Smooth muscle cell (in vitro differentiated cells): ENCODE data around the gene WWC2. TPM values are rescaled to one million over a fixed set of nuclear protein-coding genes. Genes with fewer than 3 reads are reported as not detected.

Source experiments
- DNase-seq: peaks from one replicate; lab custom pipeline; 2025; ENCODE audit not compliant: unreplicated experiment; lab: John Stamatoyannopoulos, UW
- H2AFZ ChIP-seq: fragments of 200-600 bp; sonication (generic); 2 replicates; pipeline ENCODE4 v1.6.0; 2016; ENCODE audit warnings: antibody characterized with exemption, low read depth, mild to moderate bottlenecking
- H3F3A ChIP-seq: fragments of 200-600 bp; sonication (generic); 2 replicates; pipeline ENCODE4 v1.6.0; 2017; ENCODE audit warnings: antibody characterized with exemption, low read depth
- H3K27ac ChIP-seq: fragments of 200-600 bp; sonication (generic); 2 replicates; pipeline ENCODE4 v1.5.1; 2016; ENCODE audit warnings: low read depth, mild to moderate bottlenecking
- H3K27me3 ChIP-seq: fragments of 200-600 bp; sonication (generic); 2 replicates; pipeline ENCODE4 v1.6.1; 2016; ENCODE audit warnings: low read depth, mild to moderate bottlenecking
- H3K36me3 ChIP-seq: fragments of 200-600 bp; sonication (generic); 2 replicates; pipeline ENCODE4 v1.5.1; 2016; ENCODE audit warnings: low read depth
- H3K4me1 ChIP-seq: fragments of 200-600 bp; sonication (generic); 2 replicates; pipeline ENCODE4 v1.5.1; 2016; ENCODE audit warnings: low read depth
- H3K4me2 ChIP-seq: fragments of 200-600 bp; sonication (generic); 2 replicates; pipeline ENCODE4 v1.6.0; 2016; ENCODE audit warnings: mild to moderate bottlenecking
- H3K4me3 ChIP-seq: fragments of 200-600 bp; sonication (generic); 2 replicates; pipeline ENCODE4 v1.5.1; 2016; ENCODE audit warnings: mild to moderate bottlenecking
- H3K79me2 ChIP-seq: fragments of 200-600 bp; sonication (generic); 2 replicates; pipeline ENCODE4 v1.6.0; 2016; ENCODE audit warnings: low read depth, mild to moderate bottlenecking
- H3K9ac ChIP-seq: fragments of 200-600 bp; sonication (generic); 2 replicates; pipeline ENCODE4 v1.6.0; 2016; ENCODE audit warnings: low read depth
- H3K9me3 ChIP-seq: fragments of 200-600 bp; sonication (generic); replicated peaks from 2 replicates; pipeline ENCODE4 v1.5.1; 2016; ENCODE audit warnings: low read depth
- H4K20me1 ChIP-seq: fragments of 200-600 bp; sonication (generic); 2 replicates; pipeline ENCODE4 v1.6.0; 2016; ENCODE audit warnings: low read depth
- WGBS: methylation state at CpG from one replicate; pipeline ENCODE4 v1.1.7; 2016; ENCODE audit warnings: low lambda C conversion rate; 5-methylcytosine and 5-hydroxymethylcytosine counted together
- polyA plus RNA-seq: library from polyadenylated mRNA; unstranded; fragments of >200 nt; fragmentation: Nextera tagmentation; extraction: Ambion mirVana; gene quantifications from 2 replicates; pipeline ENCODE4 v1.2.1, GENCODE V29; 2016
- total RNA-seq: library from RNA; depleted of rRNA; stranded (reverse); fragments of >200 nt; gene quantifications from 2 replicates; pipeline ENCODE4 v1.2.3, GENCODE V29; 2014
- TF ChIP-seq, protein P1 (sequence below): fragments of 200-600 bp; sonication (generic); IDR thresholded peaks from 2 replicates; pipeline ENCODE4 v1.5.1; 2017; ENCODE audit warnings: borderline replicate concordance, mild to moderate bottlenecking, antibody characterized with exemption; ENCODE audit not compliant: insufficient read depth, poor library complexity, severe bottlenecking

The WWC2 gene
- total and polyA plus RNA-seq, 2 experiments from 2014 or later: 11.2 to 13.5 TPM

DNA sequence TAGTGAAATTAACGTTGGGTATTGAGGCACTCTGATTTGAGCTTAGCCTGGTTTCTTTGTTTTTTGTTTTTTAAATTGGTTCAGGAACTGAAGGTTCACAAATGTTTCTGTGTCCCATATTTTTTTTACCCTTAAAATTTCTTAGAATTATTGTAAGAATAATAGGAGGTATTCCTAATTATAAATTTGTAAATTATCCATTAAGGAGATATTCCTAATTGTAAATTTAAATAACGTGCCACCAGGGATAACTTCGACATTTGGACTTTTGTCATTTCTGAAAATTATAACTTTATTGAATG, 1.2 kb downstream of the WWC2 start:
- Histone ChIP-seq H3K4me3 (peak overlapping the region; percentile 77), H3K4me1 (peaks cover 44% of the 10 kb centered on the region), H3K27ac (no peak overlapping the region), H3K9ac (peak overlapping the region; percentile 35), H4K20me1 (peaks cover 54% of the 10 kb centered on the region), H3K9me3 (no peaks in the 10 kb centered on the region), H3K36me3 (no peaks in the 10 kb centered on the region), H3K79me2 (peaks cover 57% of the 10 kb centered on the region), H3K4me2 (peak overlapping the region; percentile 86), H3F3A (peaks cover 6% of the 10 kb centered on the region), H2AFZ (peak overlapping the region; percentile 14), H3K27me3 (no peaks in the 10 kb centered on the region)
- no peak for DNase-seq
- TF ChIP-seq, protein P1, sequence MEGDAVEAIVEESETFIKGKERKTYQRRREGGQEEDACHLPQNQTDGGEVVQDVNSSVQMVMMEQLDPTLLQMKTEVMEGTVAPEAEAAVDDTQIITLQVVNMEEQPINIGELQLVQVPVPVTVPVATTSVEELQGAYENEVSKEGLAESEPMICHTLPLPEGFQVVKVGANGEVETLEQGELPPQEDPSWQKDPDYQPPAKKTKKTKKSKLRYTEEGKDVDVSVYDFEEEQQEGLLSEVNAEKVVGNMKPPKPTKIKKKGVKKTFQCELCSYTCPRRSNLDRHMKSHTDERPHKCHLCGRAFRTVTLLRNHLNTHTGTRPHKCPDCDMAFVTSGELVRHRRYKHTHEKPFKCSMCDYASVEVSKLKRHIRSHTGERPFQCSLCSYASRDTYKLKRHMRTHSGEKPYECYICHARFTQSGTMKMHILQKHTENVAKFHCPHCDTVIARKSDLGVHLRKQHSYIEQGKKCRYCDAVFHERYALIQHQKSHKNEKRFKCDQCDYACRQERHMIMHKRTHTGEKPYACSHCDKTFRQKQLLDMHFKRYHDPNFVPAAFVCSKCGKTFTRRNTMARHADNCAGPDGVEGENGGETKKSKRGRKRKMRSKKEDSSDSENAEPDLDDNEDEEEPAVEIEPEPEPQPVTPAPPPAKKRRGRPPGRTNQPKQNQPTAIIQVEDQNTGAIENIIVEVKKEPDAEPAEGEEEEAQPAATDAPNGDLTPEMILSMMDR: no peak
- WGBS: 9% methylated on average over 3 of the region's 3 CpGs

DNA sequence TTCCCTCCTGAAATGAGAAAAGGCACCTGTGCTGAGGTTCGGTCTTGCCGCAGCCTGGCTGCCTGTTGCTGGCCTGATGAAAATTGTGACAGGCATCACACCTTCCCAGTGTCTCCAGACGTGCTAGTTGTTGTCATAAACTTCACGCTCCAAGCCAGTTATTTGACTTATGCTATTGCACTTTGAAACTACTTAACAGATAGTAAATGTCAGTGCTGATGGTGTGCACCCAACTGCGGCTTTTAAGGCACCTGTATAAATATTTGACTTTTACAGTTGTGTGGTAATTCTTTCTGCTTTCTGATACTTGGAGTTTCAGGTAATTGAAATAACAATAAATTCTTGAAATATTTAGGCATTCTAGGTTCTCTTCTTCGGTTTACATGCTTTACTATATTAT, 1.8 kb downstream of the WWC2 start:
- WGBS: 30% methylated on average over 6 of the region's 6 CpGs
- Histone ChIP-seq H3K9me3 (no peaks in the 10 kb centered on the region), H2AFZ (no peak overlapping the region), H3K9ac (no peak overlapping the region), H3K36me3 (no peaks in the 10 kb centered on the region), H3F3A (peaks cover 6% of the 10 kb centered on the region), H4K20me1 (peaks cover 59% of the 10 kb centered on the region), H3K79me2 (peaks cover 63% of the 10 kb centered on the region), H3K27me3 (no peaks in the 10 kb centered on the region), H3K27ac (no peak overlapping the region), H3K4me3 (peak overlapping the region; percentile 77), H3K4me1 (peaks cover 44% of the 10 kb centered on the region), H3K4me2 (peak overlapping the region; percentile 86)
- no peak for DNase-seq
- TF ChIP-seq, protein P1: no peak

DNA sequence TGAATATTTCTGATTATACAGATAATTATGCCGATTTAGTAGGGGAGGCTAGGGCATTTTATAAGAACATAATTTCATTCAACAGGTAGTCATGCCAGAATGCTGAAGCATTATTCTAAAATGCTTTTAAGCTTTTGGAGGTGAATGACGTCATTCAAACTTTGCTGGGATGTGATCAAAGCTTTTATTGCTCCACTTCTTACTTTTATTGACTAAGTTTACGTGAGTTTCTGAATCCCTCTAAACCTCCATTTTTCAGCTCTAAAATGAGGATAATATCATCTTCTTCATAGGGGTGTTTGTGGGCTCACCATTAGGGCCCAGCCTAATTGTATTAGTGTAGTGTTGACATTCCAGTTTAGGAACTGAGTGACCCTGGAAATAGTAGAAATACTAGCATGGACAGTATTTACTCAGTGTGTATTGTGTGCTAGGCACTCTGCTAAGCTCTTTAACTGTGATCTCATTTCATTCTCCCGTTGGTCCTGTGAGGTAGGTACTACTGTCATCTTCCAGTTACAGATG, 3.0 kb downstream of the WWC2 start:
- TF ChIP-seq, protein P1: no peak
- Histone ChIP-seq H3K9me3 (no peaks in the 10 kb centered on the region), H3K4me1 (peaks cover 36% of the 10 kb centered on the region), H3K4me2 (peak overlapping the region; percentile 19), H3F3A (no peaks in the 10 kb centered on the region), H3K9ac (no peak overlapping the region), H4K20me1 (peaks cover 71% of the 10 kb centered on the region), H3K79me2 (peaks cover 75% of the 10 kb centered on the region), H2AFZ (no peak overlapping the region), H3K27me3 (no peaks in the 10 kb centered on the region), H3K27ac (no peak overlapping the region), H3K36me3 (no peaks in the 10 kb centered on the region), H3K4me3 (no peak overlapping the region)
- no peak for DNase-seq
- WGBS: 73% methylated on average over 4 of the region's 4 CpGs

DNA sequence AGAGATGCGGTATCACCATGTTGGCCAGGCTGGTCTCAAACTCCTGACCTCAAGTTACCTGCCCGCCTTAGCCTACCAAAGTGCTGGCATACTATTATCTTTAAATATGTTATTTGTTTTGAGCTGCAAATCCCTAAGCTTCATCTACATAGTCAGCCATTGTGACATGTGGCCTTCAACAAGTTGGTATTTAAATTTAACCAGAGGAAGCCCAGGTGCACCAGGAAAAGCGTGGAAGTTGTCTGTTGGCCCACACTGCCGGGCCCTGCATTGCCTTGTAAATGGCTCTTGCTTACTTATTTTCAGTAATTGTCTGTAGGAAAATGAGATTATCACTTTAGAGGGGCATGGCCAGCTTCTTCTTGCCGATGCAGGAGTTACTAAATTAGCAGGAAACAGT, 6.0 kb downstream of the WWC2 start:
- no peak overlapping the region for H2AFZ ChIP-seq
- H3K9ac ChIP-seq: no peak overlapping the region
- no peak overlapping the region for H3K4me3 ChIP-seq
- WGBS: 90% methylated on average over 5 of the region's 5 CpGs
- H3K79me2 ChIP-seq: peaks cover 94% of the 10 kb centered on the region
- no peak overlapping the region for H3K27ac ChIP-seq
- peaks cover 23% of the 10 kb centered on the region for H3K4me1 ChIP-seq
- no peak for DNase-seq
- H3K27me3 ChIP-seq: no peaks in the 10 kb centered on the region
- no peaks in the 10 kb centered on the region for H3K36me3 ChIP-seq
- H3K9me3 ChIP-seq: no peaks in the 10 kb centered on the region
- H3F3A ChIP-seq: no peaks in the 10 kb centered on the region
- TF ChIP-seq, protein P1: no peak
- H4K20me1 ChIP-seq: peaks cover 95% of the 10 kb centered on the region
- H3K4me2 ChIP-seq: no peak overlapping the region
